Iris pigment epithelial cell (primary cell): ENCODE measurements around the gene CYP2D6.
"Not testable (repeated sequence)": the region's sequence is repeated elsewhere in the genome, so short reads cannot be mapped to it uniquely, and the experiment has no call there.

ENCODE experiments used
- DNase-seq: peaks from one replicate; pipeline ENCODE4 v3.0.0-alpha.2; 2011; ENCODE audit warnings: low read depth

The CYP2D6 gene

GRCh38 chr22:42158456-42159132, 28.0 kb upstream of the CYP2D6 start:
- no peak for DNase-seq

DNA sequence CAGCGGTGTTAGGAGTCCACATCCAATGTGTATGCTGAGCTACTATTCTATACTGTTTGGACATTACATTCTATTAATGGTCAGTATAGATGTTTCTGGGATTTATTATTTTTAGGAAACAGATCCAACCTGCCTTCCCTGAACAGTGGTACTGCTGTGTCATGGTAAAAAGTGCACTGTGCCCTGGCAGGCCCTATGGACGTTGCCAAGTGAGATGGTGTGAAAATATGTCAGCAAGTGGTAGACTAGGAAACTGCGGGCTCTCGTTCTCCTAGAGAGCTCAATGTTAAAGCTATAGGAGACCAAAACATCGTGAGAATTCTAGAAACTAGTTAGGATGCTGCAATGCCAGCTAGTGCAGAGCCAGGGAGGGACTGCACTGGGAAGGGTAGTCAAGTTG, 26.0 kb upstream of the CYP2D6 start:
- DNase-seq: no peak

DNA sequence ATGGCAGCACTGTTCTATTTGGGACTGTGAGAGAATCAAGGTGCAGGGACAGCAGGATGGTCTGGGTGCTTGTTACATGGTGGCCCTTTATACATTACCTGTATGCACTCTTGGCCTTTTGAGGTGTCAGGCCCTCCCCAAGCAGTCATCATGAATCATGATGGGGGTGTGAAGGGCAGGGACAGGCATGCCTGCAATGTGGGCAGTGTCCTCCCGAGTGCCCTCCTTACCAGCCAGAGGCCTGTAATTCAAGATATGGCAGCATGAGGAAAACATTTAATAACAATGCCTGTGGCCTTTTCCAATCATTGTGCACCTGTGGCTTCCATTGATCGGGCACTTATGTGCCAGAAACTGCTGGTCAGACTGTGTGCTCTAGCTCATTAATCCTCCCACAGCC, 25.5 kb upstream of the CYP2D6 start:
- no peak for DNase-seq

- DNase-seq: no peak
Measured at GRCh38 chr22:42155053-42155543, 24.5 kb upstream of the CYP2D6 start.

DNA sequence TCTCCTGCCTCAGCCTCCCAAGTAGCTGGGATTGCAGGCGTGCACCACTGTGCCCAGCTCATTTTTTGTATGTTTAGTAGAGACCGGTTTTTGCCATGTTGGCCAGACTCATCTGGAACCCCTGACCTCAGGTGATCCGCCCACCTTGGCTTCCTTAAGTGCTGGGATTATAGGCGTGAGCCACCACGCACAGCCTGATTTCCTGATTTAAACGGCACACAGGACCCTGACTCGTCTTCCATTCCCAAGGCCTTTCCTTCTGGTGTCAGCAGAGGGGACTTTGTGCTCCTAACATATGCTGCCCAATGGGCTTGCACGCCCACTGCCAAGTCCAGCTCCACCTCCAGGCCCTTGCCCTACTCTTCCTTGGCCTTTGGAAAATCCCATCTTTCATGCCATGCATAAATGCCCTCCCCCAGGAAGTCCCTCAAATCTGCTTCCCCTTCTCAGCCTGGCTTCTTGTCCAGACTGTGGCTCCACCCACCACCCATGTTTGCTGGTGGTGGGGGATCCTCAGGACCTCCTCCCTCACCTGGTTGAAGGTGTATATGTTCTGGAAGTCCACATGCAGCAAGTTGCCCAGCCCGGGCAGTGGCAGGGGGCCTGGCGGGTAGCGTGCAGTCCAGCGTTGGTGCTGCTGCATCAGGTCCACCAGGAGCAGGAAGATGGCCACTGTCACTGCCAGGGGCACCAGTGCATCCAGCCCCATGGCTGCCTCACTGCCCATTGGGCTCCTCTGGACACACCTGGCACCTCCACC, 23.9 kb upstream of the CYP2D6 start:
- DNase-seq: no peak

- no peak for DNase-seq
Measured at GRCh38 chr22:42152661-42153270, 22.2 kb upstream of the CYP2D6 start.

DNA sequence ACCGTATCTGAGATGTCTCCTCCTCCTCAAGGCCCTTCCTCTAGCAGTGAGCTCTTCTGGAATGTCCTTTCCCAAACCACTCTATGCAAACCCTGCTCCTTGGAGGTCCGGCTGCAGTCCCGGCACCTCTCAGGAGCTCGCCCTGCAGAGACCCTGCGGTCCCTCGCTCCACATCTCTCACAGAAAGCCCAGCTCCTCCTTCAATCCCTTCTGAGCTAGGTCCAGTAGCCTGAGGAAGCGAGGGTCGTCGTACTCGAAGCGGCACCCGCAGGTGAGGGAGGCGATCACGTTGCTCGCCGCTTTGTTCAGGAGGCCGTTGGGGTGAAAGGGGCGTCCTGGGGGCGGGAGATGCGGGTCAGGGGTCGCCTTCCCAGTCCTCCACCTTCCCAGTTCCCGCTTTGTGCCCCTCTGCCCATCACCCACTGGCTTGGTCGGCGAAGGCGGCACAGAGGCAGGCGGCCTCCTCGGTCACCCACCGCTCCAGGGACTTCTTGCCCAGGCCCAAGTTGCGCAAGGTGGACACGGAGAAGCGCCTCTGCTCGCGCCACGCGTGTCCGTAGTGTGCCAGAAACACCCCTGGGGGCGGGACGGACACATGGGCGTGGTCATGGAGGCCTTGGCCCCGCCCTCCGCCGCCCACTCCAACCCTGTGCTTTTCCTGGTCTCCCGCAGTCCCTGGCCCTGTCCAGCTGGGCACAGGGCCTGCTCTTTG, 21.5 kb upstream of the CYP2D6 start:
- no peak for DNase-seq

DNA sequence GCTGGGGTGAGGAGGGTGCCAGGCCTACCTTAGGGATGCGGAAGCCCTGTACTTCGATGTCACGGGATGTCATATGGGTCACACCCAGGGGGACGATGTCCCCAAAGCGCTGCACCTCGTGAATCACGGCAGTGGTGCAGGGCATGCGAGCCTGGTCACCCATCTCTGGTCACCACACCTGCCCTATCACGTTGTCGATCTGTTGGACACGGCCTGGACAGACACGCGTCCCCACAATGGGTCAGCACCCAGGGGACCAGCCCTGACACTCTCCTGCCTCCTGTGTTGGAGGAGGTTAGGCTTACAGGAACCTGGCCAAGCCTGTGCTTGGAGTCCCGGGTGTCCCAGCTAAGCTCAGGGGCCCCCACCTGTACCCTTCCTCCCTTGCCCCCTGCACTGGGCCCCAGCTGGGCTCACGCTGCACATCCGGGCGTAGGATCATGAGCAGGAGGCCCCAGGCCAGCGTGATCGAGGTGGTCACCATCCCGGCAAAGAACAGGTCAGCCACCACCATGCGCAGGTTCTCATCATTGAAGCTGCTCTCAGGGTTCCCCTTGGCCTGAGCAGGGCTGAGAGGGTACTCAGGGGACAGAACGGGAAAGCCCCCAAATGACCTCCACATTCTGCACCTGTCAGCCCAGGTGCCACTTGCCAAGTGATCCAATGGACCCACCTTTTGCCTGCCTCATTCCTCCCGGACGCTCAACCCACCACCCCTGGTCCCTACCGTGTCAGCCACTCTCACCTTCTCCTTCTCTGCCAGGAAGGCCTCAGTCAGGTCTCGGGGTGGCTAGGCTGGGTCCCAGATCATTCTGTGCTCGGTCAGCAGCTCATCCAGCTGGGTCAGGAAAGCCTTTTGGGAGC, 20.3 kb upstream of the CYP2D6 start:
- no peak for DNase-seq

DNA sequence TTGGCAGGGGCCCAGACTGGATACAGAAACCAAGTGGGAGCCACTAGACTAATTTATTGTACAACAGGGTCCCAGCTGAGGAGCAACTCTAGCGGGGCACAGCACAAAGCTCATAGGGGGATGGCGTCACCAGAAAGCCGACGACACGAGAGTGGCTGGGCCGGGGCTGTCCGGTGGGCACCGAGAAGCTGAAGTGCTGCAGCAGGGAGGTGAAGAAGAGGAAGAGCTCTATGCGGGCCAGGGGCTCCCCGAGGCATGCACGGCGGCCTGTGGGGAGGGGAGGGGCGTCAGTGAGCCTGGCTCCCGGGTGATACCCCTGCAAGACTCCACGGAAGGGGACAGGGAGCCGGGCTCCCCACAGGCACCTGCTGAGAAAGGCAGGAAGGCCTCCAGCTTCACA, 19.2 kb upstream of the CYP2D6 start:
- DNase-seq: not testable (repeated sequence)

GRCh38 chr22:42145175-42145574, 14.6 kb upstream of the CYP2D6 start:
- DNase-seq: peak; percentile 6

GRCh38 chr22:42143859-42144822, 13.5 kb upstream of the CYP2D6 start:
- DNase-seq: not testable (repeated sequence)

DNA sequence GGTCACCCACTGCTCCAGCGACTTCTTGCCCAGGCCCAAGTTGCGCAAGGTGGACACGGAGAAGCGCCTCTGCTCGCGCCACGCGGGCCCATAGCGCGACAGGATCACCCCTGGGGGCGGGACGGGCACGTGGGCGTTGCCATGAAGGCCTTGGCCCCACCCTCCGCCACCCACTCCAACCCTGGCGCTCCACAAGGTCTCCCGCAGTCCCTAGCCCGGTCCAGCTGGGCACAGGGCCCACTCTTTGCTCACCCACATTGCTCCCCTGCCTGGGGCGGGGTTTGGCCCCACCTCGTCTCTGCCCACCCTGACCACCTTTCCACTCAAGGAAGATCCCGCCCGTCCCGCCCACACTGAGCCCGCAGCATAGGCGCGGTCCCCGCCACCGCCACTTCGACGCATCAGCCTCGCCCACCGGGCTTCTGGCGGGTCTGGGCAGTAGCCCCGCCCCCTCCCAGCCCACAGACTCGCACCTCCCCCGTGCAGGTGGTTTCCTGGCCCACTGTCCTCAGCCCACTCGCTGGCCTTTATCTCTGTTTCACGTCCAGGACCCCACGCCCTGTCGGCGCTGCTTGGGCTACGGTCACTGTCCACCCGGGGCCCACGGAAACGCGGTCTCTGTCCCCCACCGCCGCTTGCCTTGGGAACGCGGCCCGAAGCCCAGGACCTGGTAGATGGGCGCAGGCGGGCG, 12.3 kb upstream of the CYP2D6 start:
- no peak for DNase-seq

DNA sequence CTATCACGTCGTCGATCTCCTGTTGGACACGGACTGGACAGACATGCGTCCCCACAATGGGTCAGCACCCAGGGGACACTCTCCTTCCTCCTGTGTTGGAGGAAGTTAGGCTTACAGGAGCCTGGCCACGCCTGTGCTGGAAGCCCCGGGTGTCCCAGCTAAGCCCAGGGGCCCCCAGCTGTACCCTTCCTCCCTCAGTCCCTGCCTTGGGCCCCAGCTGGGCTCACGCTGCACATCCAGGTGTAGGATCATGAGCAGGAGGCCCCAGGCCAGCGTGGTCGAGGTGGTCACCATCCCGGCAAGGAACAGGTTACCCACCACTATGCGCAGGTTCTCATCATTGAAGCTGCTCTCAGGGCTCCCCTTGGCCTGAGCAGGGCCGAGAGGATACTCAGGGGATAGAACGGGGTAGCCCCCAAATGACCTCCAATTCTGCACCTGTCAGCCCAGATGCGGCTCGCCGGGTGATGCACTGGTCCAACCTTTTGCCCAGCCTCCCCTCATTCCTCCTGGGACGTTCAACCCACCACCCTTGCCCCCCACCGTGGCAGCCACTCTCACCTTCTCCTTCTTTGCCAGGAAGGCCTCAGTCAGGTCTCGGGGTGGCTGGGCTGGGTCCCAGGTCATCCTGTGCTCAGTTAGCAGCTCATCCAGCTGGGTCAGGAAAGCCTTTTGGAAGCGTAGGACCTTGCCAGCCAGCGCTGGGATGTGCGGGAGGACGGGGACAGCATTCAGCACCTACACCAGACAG, 10.9 kb upstream of the CYP2D6 start:
- DNase-seq: not testable (repeated sequence)

- not testable (repeated sequence) for DNase-seq
Measured at GRCh38 chr22:42140153-42140552, 9.5 kb upstream of the CYP2D6 start.

GRCh38 chr22:42139508-42139907, 8.9 kb upstream of the CYP2D6 start:
- not testable (repeated sequence) for DNase-seq

DNA sequence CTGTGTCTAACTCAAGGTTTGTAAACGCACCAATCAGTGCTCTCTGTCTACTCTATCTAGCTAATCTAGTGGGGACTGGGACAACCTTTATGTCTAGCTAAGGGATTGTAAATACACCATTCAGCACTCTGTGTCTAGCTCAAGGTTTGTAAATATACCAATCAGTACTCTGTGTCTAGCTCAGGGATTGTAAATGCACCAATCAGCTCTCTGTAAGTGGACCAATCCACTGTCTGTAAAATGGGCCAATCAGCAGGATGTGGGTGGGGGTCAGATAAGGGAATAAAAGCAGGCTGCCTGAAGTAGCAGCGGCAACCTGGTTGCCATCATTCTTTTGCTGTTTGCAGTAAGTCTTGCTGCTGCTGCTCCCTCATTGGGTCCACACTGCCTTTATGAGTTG, 8.4 kb upstream of the CYP2D6 start:
- DNase-seq: no peak

GRCh38 chr22:42138122-42138770, 7.6 kb upstream of the CYP2D6 start:
- no peak for DNase-seq

- DNase-seq: not testable (repeated sequence)
Measured at GRCh38 chr22:42135688-42136087, 5.1 kb upstream of the CYP2D6 start.
